Measurements from ENCODE around the gene MOV10L1.

Gene MOV10L1

GRCh38 chr22:50064453-50064852 lies 25.4 kb upstream of the MOV10L1 start:
- H3K4me1 ChIP-seq (ENCODE audit: insufficient read depth, low read length) = no peaks in the 10 kb centered on the region; the same call in 1 of the 2 replicates
- no peaks in the 10 kb centered on the region for H3K9me3 ChIP-seq (ENCODE audit: control insufficient read depth, insufficient read depth, low read length)
- no peaks in the 10 kb centered on the region for H3K36me3 ChIP-seq (ENCODE audit: insufficient read depth, low read length)
- H3K9ac ChIP-seq (ENCODE audit: low read depth, low read length) = no peak overlapping the region

DNA sequence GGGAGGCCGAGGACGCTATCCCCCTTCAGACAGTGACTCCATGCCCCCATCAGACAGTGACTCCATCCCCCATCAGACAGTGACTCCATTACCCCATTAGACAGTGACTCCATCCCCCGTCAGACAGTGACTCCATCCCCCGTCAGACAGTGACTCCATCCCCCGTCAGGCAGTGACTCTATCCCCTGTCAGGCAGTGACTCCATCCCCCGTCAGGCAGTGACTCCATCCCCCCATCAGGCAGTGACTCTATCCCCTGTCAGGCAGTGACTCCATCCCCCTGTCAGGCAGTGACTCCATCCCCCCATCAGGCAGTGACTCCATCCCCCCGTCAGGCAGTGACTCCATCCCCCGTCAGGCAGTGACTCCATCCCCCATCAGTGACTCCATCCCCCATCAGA lies 22.6 kb upstream of the MOV10L1 start:
- H3K9ac ChIP-seq (ENCODE audit: low read depth, low read length) = no peak overlapping the region
- no peaks in the 10 kb centered on the region for H3K36me3 ChIP-seq (ENCODE audit: insufficient read depth, low read length)
- H3K4me1 ChIP-seq (ENCODE audit: insufficient read depth, low read length) = no peaks in the 10 kb centered on the region
- no peaks in the 10 kb centered on the region for H3K9me3 ChIP-seq (ENCODE audit: control insufficient read depth, insufficient read depth, low read length)

DNA sequence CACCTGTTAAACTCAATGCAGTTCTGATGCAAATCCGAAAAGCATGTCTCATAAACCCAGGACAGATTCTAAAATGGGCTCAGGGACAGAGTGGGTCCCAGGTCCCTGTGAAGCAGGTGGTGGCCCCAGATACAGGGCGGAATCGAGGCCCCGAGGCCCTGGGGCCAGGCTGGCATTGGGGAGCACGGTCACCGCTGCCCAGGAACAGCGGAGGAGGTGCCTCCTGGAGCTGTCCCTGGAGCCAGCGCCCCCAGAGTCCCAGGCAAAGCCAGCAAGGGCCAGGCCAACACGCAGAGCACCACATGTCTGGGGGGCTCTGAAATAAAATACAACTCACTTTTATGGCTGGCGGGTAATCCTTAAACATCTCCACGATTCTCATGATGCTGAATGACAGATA lies 21.7 kb upstream of the MOV10L1 start:
- no peaks in the 10 kb centered on the region for H3K4me1 ChIP-seq (ENCODE audit: insufficient read depth, low read length)
- H3K9ac ChIP-seq (ENCODE audit: low read depth, low read length) = no peak overlapping the region
- no peaks in the 10 kb centered on the region for H3K36me3 ChIP-seq (ENCODE audit: insufficient read depth, low read length)
- H3K9me3 ChIP-seq (ENCODE audit: control insufficient read depth, insufficient read depth, low read length) = no peaks in the 10 kb centered on the region

DNA sequence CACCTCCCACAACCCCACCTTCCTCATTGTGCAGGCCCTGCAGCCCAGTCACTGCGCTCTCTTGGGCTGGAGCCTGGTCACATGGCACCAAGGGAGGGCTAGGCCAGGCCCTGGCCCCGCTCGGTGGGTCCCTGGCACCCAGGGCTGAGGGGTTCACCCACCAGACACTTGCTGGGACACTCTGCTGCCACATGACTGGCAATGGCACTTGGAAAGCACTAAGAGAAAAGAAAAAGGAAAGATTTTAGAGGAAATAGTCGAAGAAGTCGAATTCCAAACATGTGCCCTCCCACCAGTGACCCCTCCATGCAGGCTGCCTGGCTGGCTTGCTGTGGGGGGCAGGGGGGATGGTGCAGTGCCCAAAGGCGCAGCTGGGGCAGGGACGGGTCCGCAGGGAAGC lies 19.4 kb upstream of the MOV10L1 start:
- Histone ChIP-seq H3K9me3 (ENCODE audit: control insufficient read depth, insufficient read depth, low read length) (no peaks in the 10 kb centered on the region), H3K36me3 (ENCODE audit: insufficient read depth, low read length) (no peaks in the 10 kb centered on the region), H3K4me1 (ENCODE audit: insufficient read depth, low read length) (no peaks in the 10 kb centered on the region), H3K9ac (ENCODE audit: low read depth, low read length) (no peak overlapping the region)

GRCh38 chr22:50071432-50072166 lies 18.2 kb upstream of the MOV10L1 start:
- H3K9ac ChIP-seq (ENCODE audit: low read depth, low read length) = no peak overlapping the region
- no peaks in the 10 kb centered on the region for H3K4me1 ChIP-seq (ENCODE audit: insufficient read depth, low read length)
- H3K9me3 ChIP-seq (ENCODE audit: control insufficient read depth, insufficient read depth, low read length) = no peaks in the 10 kb centered on the region
- no peaks in the 10 kb centered on the region for H3K36me3 ChIP-seq (ENCODE audit: insufficient read depth, low read length)

DNA sequence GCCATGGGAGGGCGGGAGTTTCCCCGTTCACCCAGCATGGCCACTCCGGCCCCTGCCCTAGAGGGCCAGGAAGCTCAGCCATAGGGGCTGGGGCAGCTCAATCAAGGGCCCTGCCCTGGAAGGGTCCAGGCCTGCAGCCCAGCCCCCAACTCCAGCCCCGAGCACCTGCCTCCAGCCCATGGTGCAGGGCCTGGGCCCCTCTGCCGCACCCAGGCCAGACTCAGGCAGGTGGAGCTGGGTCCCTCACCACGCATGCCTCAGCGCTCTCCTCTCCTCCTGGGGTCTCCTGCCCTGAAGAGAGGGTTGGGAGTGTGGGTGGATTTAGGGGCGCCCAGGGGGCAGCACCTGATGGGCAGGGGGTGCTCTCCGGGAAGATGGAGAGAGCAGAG lies 17.6 kb upstream of the MOV10L1 start:
- H3K4me1 ChIP-seq (ENCODE audit: insufficient read depth, low read length) = no peaks in the 10 kb centered on the region
- H3K9ac ChIP-seq (ENCODE audit: low read depth, low read length) = no peak overlapping the region
- no peaks in the 10 kb centered on the region for H3K36me3 ChIP-seq (ENCODE audit: insufficient read depth, low read length)
- no peaks in the 10 kb centered on the region for H3K9me3 ChIP-seq (ENCODE audit: control insufficient read depth, insufficient read depth, low read length)

DNA sequence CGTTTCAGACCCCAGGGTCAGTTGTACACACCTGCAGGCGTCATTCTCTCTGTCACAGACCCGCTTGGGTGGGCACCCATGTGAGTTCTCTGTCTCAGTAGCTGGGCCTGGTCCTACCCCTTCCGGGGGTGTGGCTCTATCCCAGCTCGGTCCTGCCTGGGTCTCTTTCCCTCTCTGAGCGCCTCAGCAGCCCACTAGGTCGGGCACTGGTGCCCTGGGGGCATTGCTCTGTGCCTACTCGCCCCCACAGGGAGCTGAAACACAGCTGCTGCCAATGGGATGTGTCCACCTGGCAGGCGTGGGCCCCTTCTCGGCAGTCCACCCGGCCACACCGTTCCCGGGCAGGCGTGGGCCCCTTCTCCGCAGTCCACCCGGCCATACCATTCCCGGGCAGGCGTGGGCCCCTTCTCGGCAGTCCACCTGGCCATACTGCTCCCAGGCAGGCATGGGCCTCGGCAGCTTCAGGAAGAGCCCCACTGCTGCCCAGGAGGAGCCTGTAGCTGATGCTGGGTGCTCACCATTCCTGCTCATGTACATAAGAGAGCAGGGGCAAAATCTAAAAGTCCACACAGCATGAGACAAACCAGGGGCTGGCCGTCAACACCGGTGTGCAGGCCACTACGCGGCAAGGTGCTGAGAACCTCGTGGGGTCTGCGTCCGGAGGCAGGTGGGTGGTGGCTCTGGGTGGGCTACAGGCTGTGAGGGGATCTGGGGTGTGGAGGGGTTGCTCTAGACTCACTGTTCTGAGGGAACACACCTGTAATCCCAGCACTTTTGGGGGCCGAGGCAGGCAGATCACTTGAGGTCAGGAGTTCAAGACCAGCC lies 16.9 kb upstream of the MOV10L1 start:
- H3K36me3 ChIP-seq (ENCODE audit: insufficient read depth, low read length) = no peaks in the 10 kb centered on the region
- no peaks in the 10 kb centered on the region for H3K9me3 ChIP-seq (ENCODE audit: control insufficient read depth, insufficient read depth, low read length)
- H3K9ac ChIP-seq (ENCODE audit: low read depth, low read length) = no peak overlapping the region
- no peaks in the 10 kb centered on the region for H3K4me1 ChIP-seq (ENCODE audit: insufficient read depth, low read length)

GRCh38 chr22:50074056-50074455 lies 15.8 kb upstream of the MOV10L1 start:
- no peaks in the 10 kb centered on the region for H3K4me1 ChIP-seq (ENCODE audit: insufficient read depth, low read length)
- H3K9me3 ChIP-seq (ENCODE audit: control insufficient read depth, insufficient read depth, low read length) = no peaks in the 10 kb centered on the region
- H3K36me3 ChIP-seq (ENCODE audit: insufficient read depth, low read length) = no peaks in the 10 kb centered on the region
- H3K9ac ChIP-seq (ENCODE audit: low read depth, low read length) = no peak overlapping the region

DNA sequence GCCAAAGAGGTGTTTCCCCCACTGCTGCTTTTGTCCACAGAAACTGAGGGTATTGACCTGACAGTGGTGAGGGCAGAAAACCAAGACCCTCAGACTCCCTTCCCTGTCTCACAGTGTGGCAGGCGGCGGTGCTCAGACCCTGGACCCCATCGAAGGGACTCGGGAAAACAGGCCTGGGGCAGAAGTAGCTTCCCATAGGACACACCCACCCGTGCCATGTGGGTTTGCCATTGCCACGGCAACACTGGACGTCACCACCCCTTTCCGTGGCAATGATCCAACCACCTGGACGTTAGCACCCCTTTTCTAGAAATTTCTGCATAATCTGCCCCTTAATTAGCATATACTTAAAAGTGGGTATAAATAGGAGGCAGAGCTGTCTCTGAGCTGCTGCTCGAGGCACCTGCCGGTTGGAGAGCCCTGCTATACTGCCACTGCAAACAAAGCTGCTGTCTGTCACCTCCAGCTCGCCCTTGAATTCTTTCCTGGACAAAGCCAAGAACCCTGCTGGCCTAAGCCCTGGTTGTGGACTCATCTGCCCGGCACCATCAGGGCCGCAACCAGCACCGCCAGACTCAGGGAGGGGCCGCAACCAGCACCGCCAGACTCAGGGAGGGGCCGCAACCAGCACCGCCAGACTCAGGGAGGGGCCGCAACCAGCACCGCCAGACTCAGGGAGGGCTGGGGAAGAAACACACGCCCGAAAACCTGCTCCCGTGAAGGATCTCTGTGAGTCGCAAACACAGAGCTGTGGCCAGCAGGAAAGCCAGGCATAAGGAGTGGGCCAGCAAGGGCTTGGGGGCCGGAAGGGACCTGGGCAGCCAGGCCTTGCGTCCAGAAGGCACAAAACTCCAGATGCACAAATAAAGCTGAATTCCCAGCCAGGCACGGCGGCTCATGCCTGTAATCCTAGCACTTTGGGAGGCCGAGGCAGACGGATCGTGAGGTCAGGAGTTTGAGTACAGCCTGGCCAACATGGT lies 15.0 kb upstream of the MOV10L1 start:
- Histone ChIP-seq H3K9ac (ENCODE audit: low read depth, low read length) (no peak overlapping the region), H3K36me3 (ENCODE audit: insufficient read depth, low read length) (no peaks in the 10 kb centered on the region), H3K9me3 (ENCODE audit: control insufficient read depth, insufficient read depth, low read length) (no peaks in the 10 kb centered on the region), H3K4me1 (ENCODE audit: insufficient read depth, low read length) (no peaks in the 10 kb centered on the region)

DNA sequence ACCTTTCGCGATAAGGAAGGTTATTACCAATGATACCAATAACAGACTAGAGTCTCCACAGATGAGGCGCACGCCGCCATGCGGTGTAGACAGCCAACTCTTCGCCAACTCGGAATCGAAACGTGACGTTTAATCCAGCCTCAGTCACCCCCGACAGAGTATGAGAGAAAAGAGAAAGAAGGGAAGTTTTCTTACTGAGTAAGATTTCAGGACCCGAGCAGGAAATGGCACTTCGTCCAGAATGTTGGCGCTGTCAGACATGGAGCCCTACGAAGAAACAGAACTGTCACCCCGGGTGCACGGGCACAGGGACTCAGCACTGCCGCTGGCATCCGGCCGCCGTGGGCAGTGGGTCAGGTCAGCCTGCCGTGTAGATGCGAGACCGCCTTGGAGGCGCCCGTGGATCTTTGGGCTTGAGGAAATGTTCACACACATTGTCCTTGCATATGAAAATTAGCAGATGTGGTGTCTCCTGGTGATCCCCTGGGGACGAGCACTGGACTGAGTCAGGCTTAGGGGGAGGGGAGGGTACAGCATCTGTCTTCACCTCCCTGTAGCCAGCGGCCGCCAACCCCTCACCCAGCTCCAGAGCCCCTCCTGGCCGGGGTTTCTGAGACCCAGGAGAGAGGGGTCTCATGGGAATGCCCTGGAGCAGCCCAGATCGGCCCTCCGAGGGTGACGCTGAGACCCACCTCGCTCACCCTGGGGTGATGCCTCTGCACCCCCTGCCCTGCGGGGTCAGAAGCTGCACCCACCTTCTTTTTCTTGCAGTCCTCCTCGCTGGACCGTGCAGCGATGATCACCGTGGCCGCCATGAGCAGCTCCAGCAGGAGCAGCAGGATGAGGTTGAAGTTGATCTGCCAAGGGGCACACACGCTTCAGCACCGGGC lies 12.9 kb upstream of the MOV10L1 start:
- no peaks in the 10 kb centered on the region for H3K9me3 ChIP-seq (ENCODE audit: control insufficient read depth, insufficient read depth, low read length)
- H3K36me3 ChIP-seq (ENCODE audit: insufficient read depth, low read length) = no peaks in the 10 kb centered on the region
- no peaks in the 10 kb centered on the region for H3K4me1 ChIP-seq (ENCODE audit: insufficient read depth, low read length)
- H3K9ac ChIP-seq (ENCODE audit: low read depth, low read length) = no peak overlapping the region

DNA sequence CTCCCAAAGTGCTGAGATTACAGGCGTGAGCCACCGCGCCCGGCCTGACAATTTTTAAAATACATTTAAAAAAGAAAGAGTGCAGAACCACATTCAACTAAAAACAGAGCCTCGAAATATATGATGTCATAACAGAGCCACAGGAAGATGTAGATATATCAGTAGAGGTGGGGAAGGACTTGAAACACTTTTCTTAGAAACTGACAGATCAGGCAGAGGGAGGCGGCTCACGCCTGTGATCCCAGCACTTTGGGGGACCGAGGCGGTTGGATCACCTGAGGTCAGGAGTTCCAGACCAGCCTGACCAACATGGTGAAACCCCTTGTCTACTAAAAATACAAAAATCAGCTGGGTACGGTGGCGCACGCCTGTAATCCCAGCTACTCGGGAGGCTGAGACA lies 11.6 kb upstream of the MOV10L1 start:
- Histone ChIP-seq H3K9me3 (ENCODE audit: control insufficient read depth, insufficient read depth, low read length) (no peaks in the 10 kb centered on the region), H3K4me1 (ENCODE audit: insufficient read depth, low read length) (no peaks in the 10 kb centered on the region; the same call in 1 of the 2 replicates), H3K36me3 (ENCODE audit: insufficient read depth, low read length) (no peaks in the 10 kb centered on the region), H3K9ac (ENCODE audit: low read depth, low read length) (no peak overlapping the region)

GRCh38 chr22:50078761-50079160 lies 11.0 kb upstream of the MOV10L1 start:
- Histone ChIP-seq H3K4me1 (ENCODE audit: insufficient read depth, low read length) (no peaks in the 10 kb centered on the region; the same call in 1 of the 2 replicates), H3K36me3 (ENCODE audit: insufficient read depth, low read length) (no peaks in the 10 kb centered on the region), H3K9me3 (ENCODE audit: control insufficient read depth, insufficient read depth, low read length) (no peaks in the 10 kb centered on the region), H3K9ac (ENCODE audit: low read depth, low read length) (no peak overlapping the region)

DNA sequence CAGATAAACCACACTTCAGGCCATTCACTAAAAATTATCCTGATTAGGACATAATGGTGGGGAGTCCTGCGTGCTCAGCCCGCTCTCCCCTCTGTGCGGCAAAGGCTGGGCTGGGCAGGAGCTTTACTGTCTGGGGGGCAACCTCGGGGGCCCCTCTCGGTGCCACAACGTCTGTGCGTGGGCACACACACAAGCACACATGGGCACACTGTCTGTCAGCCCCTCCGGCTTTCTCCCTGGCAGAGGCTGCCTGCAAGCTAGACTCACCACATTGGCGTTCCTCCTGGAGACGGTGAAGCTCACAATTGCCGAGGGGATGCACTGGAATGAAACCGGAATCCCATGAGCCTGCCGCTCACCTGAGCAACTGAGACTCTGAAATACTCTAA lies 9.7 kb upstream of the MOV10L1 start:
- Histone ChIP-seq H3K36me3 (ENCODE audit: insufficient read depth, low read length) (no peaks in the 10 kb centered on the region), H3K4me1 (ENCODE audit: insufficient read depth, low read length) (peaks cover 4% of the 10 kb centered on the region; the same call in 1 of the 2 replicates), H3K9ac (ENCODE audit: low read depth, low read length) (no peak overlapping the region), H3K9me3 (ENCODE audit: control insufficient read depth, insufficient read depth, low read length) (no peaks in the 10 kb centered on the region)

Measured in ES-I3 (cell line).